NCI-H1048 (cell line): Measurements from ENCODE around the gene PHF21B.
"Not testable (repeated sequence)": the region's sequence is repeated elsewhere in the genome, so short reads cannot be mapped to it uniquely, and the experiment has no call there.

Experiments used
- DNase-seq: peaks from one replicate; lab custom pipeline; 2025; lab: John Stamatoyannopoulos, UW

The PHF21B gene

DNA sequence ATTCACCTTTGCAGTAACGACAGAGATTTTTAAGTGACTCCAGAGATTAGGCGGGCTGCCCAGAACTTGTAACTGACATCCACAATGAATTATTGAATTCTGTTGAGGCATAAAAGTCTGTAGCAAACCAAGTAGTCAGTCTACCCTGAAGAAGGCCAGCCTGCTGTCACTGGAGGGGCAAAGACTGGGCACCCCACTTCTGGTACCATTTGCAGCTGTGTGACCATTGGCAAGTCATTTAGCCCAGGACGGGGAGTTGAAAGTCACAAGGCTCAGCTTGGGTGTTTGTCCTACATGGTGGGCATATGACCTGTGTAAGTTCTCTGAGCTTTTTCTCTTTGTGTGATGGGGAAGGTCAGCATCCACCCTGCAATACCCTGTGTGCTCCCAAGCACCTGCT lies 138.0 kb downstream of the PHF21B start:
- DNase-seq, result no peak

DNA sequence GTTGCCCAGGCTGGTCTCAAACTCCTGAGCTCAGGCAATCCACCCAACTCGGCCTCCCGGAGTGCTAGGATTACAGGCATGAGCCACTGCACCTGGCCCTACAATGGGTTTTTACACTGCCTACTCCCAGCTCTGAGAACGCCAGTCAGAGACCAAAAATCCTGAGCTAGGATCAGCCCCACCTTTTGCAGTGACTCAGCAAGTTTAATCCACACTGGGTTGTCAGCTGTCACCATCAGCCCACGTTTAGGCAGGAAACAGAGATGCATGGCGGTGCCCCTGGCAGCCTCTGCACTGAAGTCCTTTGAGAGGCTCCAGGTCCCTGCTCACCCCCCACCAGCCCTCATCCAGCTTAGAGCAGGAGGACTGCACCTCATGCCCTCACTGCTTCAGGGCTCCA lies 139.8 kb downstream of the PHF21B start:
- DNase-seq, result no peak

DNA sequence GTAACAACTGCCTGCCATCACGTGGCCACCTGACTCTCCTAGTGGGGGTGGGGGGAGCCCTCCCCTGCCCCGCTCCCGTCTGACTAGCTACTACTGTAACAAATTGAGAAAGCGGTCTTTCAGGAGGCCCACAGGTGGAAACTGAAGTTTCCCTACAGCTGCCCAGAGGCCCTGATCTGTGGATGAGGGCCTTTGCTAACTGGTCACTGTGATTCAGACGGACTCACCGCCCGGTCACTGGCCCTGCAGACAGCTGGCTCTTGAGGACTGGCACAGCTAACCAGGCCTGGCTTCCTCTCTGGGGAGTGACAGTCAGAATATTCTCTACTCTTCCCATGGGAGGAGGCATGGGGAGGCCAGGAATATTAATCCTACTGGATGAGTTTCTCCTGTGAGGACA lies 140.6 kb downstream of the PHF21B start:
- DNase-seq, result no peak

- DNase-seq, result no peak
These were observed 144.4 kb downstream of the PHF21B start for GRCh38 chr22:44865193-44866057.

DNA sequence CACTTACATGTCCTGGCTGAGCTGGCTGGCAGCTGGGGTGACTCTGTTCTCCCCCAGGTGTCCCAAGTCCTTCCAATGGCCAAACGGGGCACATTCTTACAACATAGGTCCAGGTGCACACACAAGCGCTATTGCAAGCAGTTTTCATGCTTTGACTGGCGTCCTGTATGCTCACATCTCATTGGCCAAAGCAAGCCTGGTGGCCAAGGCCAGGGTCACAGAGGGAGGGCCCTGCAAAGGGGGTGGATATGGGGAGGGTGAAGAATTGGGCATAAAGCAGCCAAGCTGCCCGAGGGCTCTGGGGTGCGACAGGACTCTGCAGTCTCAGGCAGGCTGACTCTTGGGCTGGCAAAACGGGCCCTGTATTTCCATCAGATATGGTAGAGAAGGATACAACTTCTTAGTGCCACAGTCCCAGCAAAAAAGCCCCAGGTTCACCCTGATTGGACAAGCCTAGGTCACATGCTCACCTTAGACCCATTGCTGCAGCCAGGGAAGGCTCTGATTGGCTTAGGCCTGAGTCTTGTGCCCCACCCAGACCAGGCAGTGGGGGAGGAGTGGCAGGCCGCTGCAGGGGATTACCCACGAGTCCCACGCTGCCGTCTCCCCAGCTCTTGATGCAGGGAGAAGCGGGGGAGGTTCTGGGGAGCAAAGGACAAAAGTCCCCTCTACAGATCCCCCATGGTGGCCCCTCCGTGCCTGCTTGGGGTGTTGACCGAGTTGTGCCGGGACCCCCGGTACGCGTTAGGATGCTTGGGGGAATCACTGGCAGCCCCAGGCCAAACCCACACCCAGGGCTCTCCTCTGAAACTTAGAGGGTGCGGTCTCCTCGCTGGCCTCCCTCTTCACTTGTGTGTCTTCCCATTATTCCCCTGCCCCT lies 146.6 kb downstream of the PHF21B start:
- no peak for DNase-seq

- DNase-seq, result no peak
These were observed 147.5 kb downstream of the PHF21B start for GRCh38 chr22:44862281-44862680.

DNA sequence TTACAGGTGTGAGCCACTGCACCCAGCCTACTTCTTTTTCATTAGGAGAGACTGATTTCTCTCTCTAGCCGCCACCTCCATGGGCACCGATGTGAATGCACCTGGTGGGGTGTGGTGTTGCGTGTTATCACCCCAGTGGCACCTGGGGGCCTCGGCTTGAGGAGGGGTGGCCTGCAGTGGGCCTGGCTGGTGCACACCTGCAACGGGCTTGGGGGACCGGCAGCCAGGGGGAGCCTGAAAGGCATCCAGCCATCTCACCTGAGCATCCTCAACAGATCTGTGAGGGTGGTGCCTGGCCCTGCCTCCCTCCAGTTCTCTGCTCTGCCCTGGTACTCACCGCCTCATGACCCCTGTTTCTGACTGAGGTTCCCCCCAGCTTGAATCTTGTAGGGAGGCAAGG lies 148.6 kb downstream of the PHF21B start:
- DNase-seq, result no peak

GRCh38 chr22:44860311-44860710 lies 149.5 kb downstream of the PHF21B start:
- DNase-seq, result no peak

DNA sequence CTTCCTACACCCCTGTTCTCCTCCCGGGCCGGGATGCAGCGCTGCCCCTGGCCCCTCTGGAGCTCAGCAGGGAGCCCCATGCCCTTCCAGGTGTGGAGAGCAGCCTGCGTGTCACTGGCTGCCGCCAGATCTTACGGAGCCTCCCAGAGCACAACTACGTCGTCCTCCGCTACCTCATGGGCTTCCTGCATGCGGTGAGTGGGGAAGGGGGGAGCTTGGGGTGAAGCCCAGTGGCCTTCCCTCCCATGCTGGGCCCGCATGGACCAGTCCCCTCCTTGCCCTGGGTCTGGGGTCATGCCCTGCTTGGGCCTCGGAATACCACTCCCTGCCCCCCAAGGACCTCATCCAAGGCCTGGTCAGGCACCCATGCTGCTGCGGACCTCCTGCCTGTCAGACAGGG lies 150.2 kb downstream of the PHF21B start:
- DNase-seq, result no peak

GRCh38 chr22:44858819-44859218 lies 151.0 kb downstream of the PHF21B start:
- DNase-seq, result not testable (repeated sequence)

- no peak for DNase-seq
These were observed 153.9 kb downstream of the PHF21B start for GRCh38 chr22:44855855-44856254.

DNA sequence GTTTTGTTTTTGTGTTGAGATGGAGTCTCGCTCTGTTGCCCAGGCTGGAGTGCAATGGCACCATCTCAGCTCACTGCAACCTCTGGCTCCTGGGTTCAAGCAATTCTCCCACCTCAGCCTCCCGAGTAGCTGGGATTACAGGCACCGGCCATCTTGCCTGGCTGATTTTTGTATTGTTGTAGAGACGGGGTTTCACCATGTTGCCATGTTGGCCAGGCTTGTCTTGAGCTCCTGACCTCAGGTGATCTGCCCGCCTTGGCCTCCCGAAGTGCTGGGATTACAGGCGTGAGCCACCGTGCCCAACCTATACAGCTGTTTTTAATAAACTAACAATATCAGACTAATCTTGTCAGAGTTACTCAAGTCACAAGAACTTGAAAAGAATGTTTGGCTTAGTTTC lies 155.2 kb downstream of the PHF21B start:
- not testable (repeated sequence) for DNase-seq

DNA sequence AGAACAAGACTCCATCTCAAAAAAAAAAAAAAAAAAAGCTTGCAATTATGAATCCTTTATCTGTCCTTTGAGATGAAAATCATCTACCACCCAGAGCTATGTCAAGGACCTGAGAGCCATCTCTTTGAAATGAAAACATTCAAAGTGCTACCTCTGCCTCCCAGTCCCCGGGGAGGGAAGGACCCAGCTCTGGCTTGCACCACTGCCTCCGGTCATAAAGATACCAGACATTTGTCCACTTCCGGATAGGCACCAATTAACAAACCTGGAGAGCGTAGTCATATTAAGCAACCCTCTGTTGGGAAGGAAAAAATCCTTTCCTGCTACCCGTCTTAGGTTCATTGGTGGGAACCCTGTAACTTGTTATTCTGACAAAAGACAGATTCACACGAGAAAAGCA lies 158.9 kb downstream of the PHF21B start:
- DNase-seq, result no peak

DNA sequence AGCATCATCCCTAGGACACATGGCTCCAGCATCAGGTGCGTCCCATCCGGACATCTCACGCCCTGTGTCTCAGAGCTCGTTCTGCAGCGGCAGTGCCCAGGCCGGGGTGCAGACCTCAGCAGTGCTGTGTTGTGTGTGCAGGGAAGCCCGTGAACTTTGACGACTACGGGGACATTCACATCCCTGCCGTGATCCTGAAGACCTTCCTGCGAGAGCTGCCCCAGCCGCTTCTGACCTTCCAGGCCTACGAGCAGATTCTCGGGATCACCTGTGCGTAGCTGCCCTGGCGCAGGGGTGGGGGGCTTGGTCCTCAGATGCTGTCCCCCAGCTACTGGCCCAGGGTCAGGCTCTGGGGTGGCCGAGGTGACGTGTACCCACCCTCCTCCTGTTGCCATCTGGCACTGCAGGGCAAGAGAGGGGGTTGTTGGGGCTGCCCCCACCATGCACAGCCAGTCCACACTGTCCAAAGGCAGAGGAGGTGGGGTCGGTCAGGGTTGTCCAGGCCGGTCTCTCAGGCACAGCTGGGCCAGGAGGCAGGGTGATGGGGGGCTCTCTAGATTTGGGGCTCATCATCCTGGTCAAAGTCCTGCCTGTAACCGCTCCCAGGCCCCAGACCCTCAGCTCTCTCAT lies 160.9 kb downstream of the PHF21B start:
- DNase-seq, result no peak

GRCh38 chr22:44848296-44848741 lies 161.5 kb downstream of the PHF21B start:
- DNase-seq, result no peak

DNA sequence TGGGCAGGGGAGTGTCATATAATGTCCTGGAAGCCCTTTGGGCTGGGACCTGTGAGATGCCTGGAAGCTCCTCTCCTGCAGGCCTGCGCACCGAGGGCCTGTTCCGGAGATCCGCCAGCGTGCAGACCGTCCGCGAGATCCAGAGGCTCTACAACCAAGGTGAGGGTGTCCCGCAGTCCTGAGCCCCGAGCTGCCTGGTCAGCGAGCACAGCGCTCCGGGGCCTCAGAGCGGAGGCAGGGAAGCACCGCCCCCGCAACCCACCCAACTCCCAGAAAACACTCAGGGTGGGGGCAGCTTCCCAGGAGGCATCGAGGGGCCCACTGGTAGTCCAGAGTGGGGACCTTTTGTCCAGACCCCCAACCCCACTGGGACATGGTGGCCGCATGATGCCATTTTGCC lies 161.9 kb downstream of the PHF21B start:
- no peak for DNase-seq

DNA sequence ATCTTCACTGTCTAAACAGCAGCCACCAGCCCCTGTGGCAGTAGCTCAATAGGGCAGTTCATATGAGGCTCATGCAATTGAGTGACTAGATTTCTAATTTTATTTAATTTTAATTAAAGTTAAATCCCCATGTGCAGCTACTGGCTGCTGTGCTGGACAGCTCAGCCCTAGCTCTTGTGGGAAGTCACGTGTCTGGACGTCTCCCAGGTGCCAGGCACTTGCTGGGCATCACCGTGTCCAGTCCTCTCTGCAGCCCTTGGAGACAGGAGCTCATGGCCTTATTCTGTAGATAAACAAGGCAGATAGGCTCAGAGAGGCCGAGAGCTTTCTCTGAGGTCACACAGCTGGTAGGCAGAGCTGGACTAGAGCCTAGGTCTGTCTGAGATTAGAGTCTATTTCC lies 162.4 kb downstream of the PHF21B start:
- no peak for DNase-seq

GRCh38 chr22:44846726-44847275 lies 163.0 kb downstream of the PHF21B start:
- DNase-seq, result no peak

- no peak for DNase-seq
These were observed 163.7 kb downstream of the PHF21B start for GRCh38 chr22:44845796-44846720.

DNA sequence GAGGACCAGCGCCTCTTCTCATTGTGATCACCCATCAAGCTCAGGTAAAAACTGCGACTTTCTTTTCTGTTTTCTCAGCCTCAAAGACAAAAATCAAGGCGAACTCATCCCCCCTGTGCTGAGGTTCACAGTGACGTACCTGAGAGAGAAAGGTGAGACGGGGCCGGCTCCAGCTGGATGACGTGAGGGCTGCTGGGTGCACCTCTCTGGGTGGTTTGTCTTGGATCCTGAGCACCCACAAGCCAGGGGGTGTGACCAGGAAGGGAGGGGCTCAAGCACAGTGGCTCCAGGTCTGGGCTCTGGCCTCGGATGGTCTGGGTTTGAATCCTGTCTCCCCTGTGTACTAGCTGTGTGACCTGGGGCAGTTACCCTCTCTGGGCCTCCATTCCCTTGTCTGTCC lies 164.6 kb downstream of the PHF21B start:
- no peak for DNase-seq

DNA sequence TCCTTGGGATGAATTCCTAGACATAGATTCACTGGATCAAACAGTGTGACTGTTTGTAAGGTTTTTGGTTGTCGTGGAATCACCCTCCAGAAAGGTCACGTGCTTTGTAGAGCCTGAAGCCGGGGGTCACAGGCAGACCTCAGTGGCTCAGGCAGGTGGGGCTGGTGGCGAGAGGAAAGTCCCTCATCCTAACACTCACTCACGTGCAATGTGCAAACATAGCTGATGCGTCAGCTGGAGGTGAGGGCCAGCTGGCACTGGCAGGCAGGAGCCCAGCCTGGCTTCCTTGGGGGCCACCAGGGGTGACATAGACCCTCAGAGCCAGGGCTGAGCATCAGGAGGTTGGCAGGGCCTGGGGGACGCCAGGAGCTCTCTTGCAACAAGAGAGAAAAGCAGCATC lies 167.4 kb downstream of the PHF21B start:
- DNase-seq, result no peak
